GM12892 (cell line): Measurements from ENCODE around the gene NCOA1.

ENCODE experiments used
- POLR2A ChIP-seq: IDR thresholded peaks from 2 replicates; pipeline ENCODE4 v1.6.1; 2011; ENCODE audit warnings: low read depth, low read length, control low read depth
- TAF1 ChIP-seq: IDR thresholded peaks from 2 replicates; pipeline ENCODE4 v1.6.1; 2011; ENCODE audit warnings: low read depth, mild to moderate bottlenecking, control low read depth, low read length, borderline replicate concordance

GRCh38 chr2:24793761-24794435, 302.8 kb downstream of the NCOA1 start:
- TF ChIP-seq POLR2A (no peak), TAF1 (no peak)
